HG02970 (cell line): ENCODE results near the gene ASIC4.

Experiments
- ATAC-seq: cut with Tn5 transposase; IDR thresholded peaks from one replicate; pipeline ENCODE4 v1.9.1; 2021; ENCODE audit warnings: mild to moderate bottlenecking, moderate library complexity, moderate number of reproducible peaks; ENCODE audit not compliant: unreplicated experiment, low FRiP score

The ASIC4 gene

DNA sequence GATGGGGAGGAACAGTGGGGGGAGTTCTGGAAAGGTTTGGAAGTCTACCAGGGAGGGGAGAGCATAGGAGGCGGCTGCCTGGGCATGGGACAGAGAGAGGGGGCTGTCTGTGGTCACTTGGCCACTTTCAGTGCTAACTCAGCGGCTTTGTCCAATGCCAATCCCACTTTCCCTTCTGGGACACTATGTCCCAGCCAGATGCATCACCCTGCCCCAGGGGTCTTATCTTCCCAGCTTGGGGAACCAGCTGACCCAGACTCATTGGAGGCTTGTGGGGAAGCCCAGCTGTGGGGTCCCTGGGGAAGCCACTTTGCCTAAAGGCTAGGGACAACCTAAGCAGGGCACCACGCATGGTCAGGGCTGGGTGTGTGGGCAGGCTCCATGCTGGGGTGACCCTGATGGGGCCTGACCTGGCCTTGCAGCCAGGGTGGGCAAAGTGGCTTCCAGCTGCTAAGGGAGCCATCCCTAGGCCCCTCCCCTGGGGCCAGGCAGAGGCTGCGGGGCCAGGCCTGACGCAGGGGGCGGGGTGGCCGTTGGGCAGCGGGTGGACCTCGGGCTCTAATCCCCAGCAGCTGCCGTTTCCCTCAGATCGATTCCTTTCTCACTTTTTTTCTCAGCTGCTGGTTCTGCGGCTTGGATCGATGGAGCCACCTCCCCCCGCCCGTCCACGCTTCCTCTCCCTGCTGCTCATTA lies 1.6 kb upstream of the ASIC4 start:
- no peak for ATAC-seq

DNA sequence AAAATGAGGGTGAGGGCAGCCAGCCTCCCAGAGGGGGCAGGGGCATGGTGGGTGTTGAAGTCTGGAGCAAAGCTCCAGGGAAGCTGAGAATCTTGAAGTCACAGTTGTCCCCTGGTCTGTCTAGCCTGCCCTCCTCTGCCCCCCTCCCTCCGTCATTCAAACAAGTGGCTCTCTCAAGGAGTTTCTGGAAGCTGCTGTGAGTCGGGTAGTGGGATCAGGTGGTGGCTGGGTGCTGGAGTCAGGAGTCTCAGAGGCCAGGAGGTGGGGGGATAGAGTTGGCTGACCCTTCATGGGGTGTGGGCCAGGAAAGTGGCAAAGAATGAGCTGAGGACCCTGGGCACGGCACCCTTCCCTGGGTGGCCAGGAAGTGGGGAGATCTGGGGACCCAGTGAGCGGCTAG lies 495 bp upstream of the ASIC4 start:
- no peak for ATAC-seq

DNA sequence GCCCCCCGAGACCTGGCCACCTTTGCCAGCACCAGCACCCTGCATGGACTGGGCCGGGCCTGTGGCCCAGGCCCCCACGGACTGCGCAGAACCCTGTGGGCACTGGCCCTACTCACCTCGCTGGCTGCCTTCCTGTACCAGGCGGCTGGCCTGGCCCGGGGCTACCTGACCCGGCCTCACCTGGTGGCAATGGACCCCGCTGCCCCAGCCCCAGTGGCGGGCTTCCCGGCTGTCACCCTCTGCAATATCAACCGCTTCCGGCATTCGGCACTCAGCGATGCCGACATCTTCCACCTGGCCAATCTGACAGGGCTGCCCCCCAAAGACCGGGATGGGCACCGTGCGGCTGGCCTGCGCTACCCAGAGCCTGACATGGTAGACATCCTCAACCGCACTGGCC lies 554 bp downstream of the ASIC4 start:
- ATAC-seq: no peak

DNA sequence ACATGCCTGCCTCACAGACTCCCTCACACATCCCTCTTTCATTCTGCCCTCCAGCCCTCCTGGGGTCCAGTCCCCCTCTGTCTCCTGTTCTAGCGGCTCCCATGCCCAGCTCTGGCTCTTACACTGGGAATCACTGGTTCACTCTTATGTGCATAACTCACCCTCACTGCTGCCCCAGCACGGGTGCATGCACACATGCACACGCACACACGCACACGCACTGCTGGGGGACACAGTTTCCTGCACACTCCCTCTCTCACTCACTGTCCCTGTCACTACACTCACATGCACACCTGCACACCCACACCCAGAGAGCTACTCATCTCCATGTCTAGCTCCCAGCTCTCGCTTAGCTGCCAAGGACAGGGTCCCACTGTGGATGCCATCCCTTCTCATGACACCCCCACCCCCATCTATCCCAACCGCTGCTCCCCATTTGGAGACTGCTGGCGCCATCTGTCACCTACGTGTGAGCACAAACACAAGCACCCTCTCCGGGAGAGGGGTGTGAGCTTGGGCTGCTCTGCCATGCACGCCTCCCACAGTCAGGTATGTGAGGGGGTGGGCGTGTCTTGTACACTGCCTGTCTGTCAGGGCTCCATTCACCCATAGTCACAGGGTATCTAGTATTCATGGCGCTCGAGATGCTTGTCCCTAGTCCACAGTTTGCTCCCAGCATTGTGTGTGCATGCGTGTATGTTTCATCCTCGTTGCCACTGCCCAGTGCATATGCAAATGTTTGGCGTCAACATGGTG lies 1.8 kb downstream of the ASIC4 start:
- no peak for ATAC-seq

DNA sequence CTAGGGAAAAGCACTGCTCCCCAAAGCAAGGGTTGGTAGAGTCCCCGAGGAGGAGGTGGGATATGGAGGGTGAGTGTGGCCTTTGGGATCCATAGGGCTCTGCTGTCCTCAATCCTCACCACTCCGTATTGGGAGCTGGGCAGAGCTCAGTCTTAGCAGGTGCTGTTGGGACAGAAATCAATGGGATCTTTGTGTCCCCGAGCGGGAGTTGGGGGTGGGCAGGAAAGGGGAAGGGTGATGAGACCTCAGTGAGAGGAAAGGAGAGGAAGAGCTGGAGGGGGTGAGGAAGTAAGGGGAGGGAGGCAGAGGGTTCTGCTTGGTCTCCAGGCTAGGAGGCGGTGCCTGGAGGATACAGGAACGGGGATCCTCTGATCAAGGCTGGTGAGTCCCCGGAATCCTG lies 2.6 kb downstream of the ASIC4 start:
- ATAC-seq: no peak

DNA sequence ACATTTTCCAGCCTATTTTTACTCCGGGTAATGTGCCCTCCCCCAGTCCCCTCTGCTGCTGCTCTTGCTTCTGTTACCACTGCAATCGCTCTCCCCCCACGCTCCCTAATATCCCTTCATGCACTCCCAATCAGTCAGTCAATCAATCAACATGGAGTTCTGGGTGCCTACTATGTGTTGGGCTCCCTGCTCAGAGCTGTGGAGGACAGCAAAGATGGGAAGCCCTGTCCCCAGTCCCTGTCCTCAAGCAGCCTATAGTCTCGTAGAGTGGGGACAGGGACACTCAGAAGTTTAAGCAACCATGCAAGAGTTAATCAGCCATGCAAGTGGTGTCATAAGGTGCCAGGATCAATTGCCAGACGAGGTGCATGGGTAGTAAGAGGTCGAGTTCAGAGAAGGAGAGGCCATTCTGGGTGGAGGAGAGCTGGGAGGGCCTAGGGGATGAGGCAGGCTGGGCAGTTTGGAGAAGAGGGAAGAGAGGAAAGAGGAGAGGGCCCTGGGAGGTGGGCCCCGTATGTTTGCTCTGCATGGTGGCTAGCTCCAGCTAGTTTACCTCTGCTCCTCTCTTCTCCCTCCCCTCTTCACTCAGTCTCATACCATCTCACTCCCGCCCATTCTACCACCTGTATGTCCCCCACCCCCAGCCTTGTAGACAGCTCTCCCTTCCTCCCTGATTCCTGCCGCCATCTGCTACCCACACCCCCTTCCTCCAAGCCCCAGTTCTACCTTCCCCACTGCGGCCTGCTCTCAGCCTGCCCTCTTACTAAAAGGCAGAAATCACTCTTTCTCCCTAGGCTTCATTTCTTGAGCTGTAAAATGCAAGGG lies 3.9 kb downstream of the ASIC4 start:
- no peak for ATAC-seq

DNA sequence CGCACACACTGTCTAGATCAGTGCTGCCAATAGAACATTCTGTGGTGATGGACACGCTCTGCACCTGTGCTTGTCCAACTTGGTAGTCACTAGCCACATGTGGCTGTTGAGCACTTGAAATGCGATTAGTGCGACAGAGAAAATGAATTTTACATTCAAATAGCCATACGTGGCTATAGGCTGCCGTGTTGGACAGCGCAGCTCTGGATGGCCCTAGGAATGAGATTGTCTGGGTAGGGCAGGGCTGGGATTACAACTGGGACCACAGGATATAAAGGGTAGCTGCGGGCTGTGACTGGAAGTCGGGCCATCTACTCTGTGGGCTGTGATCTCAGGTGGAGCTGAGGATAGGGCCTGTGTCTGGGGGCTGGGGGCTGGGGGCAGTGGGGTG lies 5.2 kb downstream of the ASIC4 start:
- ATAC-seq: no peak

DNA sequence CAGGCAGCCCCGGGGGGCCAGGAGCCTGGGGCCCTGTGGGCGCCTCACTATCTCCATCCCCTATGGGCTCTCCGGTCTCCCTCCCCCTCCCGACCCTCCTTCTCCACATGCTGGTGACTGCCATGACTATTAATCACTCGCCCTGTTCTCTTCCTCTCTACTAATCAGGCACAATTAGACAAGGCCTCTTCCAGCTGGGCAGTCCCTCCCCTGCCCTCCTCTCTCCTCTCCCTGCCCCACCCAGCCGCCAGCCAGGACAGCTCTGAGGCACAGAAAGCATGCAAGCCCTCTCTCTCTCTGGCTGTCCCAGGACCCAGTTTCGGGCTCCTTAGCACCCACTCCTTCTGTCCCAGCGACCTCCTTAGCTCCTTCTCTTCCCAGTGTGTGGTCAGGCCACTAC lies 5.8 kb downstream of the ASIC4 start:
- ATAC-seq: no peak

DNA sequence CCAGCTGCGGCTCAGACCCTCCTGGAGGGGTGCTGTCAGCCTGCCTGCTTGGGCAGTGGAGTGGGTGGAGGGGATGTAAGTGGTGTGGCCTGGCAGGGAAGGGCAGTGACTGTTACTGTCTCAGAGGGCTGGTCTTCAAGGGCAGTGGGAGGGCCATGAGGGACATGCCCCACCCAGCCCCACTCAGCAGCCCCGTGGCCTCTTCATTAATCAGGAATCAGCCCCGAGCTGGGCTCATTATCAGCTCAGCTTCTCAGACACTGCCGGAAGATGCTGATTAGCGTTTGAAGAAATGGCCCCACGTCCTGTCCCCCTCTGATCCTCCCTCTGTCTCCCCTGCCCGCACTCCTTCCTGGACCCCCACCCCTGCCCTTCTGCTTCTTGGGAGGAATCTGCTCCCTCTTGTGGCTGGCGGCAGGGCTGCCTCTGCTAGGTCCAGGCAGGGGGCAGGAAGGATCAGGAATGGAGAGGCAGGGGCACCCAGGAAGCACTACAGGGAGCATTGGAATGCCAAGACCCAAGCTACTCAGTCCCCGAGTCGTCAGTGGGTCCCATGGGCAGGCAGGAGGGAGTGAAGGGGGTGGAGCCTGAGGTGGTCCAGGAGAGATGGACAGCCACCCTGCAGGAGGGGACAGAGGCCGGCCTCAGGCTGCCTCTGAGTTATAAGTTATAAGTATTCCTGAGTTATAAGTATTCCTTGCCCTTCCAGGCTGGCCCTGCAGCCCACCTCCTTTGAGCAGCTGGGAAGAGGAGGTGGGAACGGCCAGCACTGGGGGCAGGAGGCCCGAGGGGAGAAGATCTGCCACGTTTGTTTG lies 7.0 kb downstream of the ASIC4 start:
- ATAC-seq: no peak

DNA sequence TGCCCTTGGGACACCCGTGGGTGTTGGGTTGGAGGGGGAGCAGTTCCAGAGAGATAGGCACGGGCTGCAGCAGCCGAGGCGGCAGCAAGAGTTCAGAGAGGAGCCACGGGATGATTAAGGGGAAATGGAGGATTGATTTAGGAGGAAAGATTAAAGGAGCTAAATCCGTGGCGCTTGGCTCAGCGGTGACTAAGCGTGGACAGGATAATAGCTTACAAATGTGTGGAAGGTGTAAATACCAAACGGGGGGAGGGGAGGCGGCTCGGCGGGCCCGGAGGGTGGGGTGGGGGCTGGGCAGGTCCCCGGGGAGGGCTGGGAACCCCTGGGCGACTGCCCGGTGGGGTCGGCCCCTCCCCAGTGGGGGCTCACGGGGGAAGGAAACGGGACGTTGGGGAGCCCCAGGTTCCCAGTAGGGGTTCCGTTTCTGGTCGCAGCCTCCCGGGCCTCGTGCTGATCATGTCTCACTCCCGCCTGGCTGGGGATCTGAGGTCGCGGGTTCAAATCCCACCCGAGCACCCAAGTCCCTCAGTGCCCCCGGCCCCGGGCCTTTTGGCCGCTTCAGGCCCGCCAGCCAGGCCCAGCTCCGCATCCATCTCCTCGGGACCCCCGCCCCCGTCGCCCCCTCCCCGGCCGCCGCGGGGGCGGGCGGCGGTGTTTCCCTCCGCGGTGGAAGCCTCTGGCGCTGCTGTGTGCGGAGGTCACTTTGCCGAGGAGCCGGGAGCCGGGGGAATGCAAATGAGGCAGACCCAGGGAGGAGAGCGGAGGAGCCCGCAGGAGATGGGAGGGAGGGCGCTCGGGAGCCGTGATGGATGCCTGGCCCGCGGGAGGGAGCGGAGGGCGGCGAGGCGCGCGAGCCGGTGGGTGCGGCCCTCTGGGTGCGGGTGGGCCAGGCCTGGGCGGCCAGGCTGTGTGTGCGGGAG lies 8.1 kb downstream of the ASIC4 start:
- ATAC-seq: no peak

DNA sequence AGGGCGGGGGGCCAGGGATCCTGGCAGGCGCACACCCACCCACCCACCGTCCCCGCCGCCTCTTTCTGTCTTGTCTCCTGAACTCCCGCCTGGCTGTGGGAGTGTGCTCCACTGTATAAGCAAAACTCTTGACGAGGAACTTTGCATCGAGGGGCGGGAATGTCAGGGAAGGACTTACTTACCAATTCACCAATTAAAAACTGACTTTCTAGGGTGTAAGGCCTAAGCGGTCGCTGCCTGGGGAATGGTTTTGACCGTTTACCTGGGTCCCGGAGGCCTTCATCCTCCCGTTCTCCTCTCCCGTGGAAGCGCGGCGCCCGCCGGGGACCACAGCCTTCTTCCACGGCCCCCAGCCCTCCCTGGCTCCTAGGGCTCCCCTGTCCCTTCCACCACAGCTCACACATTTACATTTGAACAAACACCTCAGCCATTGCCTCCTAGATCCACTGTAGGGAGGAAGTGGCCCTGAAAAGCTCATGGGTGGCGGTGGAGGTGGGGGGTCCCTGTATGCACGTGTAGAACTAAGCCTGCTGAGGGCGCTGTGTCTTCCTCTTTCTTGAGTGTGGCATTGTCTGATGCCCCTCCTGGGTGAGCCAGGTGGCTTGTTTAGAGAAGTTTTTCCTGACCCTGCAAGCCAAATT lies 8.9 kb downstream of the ASIC4 start:
- ATAC-seq: no peak

DNA sequence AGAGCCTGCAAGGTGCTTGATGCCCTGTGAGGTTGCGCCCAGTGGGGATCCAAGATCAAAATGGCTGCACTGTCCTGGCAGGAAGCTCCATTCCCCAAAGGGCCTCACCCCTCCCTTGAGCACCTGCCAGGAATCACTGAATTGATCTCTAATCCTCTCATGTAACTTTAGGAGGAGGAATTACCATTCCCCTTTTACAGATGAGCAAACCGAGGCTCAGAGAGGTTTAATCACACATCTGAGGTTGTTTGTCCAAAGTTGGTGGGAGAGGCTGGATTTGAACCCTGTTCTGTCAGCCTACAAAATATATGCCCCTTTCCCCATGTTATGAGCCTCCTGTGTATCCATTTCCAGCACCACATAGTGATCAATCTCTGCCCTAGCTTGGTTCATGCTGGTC lies 10.5 kb downstream of the ASIC4 start:
- no peak for ATAC-seq

DNA sequence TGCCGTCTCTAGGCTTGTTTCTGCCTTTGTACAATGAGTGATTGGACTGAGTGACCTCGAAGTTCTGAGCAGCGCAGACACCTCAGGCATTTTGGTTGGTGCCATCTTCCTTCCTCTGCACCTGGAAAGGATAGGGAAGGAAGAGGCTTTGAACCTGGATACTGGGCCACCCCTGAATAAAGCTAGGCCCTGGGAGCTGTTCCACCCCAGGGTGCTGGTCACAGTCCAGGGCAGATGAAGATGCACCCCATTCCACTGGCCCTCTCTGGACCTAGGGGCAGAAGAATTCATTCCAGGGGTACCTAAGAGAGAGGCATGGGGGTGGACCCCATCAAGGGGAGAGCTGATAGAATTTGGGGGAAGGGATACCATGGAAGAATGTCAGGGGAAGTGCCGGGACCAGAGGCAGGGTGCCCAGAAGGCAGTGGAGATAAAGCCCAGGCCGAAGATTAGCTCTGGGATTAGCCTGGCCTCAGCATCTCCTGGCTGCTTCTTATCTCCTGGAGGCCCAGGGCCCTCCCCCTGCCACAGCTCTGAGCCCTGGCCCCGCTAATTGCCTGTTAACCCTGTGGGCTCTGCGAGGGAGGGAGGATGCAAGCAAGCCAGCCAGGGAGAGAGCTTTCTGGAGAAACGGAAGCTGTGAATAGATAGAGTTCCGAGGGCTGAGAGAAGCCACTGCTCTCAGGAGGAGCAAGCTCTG lies 11.4 kb downstream of the ASIC4 start:
- no peak for ATAC-seq

DNA sequence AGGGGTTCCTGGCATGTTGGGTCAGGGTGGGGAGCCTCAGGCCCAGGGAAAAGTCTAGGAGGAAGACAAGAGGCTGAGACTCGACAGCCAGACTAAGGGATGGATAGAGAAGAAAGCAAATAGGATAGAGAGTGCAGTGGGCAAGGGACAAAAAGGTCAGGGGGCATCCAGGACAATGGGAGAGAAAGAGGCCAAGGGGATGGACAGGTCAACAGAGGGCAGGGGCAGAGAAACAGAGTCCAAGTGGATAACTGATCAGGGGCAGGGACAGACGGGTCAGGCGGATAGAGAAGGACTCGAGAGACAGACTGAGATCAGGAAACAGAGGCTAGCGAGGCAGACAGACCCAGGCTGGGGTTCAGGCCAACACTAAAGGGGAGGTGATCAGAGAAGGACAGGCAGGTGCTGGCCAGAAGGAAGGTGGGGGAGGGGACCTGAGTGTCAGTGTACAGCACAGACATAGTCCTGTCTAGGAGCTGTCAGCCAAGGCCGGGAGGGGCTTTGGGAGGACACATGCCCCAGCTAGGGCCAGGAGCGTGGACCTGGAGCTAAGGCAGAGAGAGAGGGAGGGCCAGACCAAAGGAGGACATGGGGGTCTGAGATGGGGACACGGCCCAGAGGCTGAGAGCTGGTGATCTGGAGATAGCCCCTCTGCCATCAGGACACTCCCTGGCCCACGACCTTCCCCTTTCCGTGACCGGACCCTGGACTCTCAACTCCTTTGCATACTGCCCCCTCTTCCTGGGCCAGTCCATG lies 12.2 kb downstream of the ASIC4 start:
- no peak for ATAC-seq

DNA sequence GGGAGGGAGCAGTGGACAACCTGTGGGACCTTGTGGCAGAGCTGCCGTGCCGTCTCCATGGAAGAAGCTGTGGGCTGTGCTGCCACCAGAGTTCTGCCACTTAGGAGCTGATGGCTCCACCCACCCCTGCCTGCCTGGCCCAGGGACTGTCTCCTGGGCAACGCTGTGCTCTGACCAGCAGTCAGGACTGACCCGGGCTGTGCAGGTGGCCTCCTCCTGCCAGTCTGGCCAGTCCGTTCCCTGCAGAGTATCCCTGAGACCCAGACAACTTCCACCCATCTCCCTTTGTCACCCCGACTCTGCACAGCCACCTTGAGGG lies 12.8 kb downstream of the ASIC4 start:
- ATAC-seq: no peak

DNA sequence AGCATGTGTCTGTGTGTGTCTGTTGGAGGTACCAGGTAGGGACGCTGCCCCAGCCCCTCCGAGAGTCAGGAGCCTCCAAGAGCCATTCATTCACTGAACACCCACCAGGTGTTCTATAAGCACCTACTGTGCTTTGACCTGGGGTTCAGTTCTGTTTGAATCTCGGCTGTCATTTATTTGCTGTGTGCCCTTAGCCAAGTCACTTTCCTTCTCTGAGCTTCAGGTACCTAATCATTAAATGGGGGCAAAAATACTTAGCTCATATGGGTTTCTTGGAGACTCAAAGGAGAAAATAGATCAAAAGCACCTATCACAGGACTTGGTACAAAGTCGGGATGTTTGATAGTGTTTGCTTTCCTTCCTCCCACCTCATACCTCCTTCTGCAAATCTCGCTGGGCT lies 13.2 kb downstream of the ASIC4 start:
- ATAC-seq: no peak

DNA sequence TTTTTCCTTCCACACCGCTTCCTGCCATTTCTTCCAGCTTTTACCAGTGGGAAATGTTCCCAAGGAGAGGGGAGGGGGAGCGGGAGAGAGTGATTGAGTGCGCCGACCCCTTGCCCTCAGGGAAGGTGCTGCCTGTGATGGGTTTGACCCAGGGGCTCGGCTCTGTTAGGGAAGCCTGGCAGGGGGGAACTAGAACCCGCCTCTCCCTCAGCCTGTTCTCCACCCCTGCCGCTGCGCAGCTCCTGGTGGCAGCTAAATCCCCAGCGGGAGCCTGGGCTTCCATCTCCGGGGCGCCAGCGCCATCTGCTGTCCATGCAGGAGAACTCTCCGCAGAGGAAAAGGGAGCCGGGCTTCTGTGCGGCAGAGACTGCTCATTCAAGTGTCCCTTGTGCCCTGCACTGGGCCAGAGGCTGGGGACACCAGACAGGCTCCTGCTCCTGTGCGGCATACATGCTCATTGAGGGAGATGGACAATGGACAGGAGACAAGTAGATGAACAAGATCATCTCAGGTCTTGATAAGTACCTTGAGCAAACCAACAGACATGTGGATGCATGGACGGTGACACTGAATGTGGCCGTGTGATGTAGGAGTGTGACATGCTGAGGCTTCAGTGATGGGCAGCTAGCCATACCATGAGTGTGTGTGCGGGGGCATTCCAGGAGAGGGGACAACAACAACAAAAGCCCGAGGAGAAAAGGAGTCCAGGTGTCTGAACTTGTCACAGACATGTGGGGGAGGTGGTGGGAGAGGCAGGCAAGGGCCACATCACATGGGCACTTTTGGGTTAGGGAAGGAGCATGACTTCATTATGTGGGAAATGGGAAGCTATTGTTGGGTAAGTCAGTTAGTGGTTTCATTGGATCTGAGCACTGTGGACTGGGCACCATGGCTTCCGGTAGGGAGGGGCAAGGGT lies 16.0 kb downstream of the ASIC4 start:
- peak; percentile 51 for ATAC-seq
